ENCODE measurements around the gene PKM. TPM values are rescaled to one million over a fixed set of nuclear protein-coding genes. Genes with fewer than 3 reads are reported as not detected.

PKM gene
- total RNA-seq, 1 experiment from 2014 or later = 828 TPM

DNA sequence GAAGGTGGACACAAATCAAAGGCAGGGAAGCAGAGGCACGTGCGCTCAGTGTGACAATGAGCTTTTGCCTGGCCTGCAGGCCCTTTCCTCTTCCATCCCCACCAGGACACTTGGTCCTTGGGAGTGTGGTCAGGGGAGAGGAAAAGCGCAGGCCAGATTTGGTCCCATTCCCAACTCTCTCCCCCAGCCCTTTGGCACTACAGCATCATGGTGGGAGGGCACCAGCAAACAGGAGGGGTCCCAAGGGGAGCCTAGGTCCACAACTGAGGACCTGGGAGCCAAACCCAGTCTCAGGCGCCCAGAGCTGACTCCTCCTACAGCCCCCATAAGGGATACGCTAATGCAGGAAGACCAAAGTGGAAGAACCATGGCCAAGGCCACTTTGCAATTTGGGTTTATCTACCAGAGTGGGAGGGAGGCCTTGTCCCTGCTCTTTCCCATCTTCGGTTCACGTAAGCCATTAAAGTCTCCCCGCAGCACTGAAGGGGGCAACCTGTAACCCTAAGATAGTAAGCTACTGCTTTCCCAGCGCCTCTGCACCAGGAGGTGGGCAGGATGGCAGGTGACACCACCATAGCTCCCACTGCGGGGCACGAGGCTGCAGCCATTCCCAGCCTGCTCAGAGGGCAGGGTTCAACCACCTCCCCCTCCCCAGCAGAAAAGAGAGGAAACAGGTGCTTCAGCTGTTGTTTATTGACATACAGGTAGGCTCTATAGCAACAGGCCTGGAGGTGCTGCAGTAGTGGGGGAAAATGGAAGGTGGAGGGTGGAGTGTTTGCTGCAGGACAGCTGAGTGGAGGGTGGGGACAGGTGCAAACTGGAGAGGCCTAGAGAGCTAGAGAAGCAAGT is 32.4 kb downstream of the PKM start:
- TF ChIP-seq, protein P1, sequence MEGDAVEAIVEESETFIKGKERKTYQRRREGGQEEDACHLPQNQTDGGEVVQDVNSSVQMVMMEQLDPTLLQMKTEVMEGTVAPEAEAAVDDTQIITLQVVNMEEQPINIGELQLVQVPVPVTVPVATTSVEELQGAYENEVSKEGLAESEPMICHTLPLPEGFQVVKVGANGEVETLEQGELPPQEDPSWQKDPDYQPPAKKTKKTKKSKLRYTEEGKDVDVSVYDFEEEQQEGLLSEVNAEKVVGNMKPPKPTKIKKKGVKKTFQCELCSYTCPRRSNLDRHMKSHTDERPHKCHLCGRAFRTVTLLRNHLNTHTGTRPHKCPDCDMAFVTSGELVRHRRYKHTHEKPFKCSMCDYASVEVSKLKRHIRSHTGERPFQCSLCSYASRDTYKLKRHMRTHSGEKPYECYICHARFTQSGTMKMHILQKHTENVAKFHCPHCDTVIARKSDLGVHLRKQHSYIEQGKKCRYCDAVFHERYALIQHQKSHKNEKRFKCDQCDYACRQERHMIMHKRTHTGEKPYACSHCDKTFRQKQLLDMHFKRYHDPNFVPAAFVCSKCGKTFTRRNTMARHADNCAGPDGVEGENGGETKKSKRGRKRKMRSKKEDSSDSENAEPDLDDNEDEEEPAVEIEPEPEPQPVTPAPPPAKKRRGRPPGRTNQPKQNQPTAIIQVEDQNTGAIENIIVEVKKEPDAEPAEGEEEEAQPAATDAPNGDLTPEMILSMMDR (IDR thresholded peaks at IDR 0.05; ENCODE audit: unreplicated experiment) = no peak
- peak overlapping the region; percentile 74 for H3K27ac Mint-ChIP-seq (ENCODE audit: low read depth, unreplicated experiment)
- DNase-seq (ENCODE audit: unreplicated experiment) = no peak
- H3K36me3 Mint-ChIP-seq (ENCODE audit: insufficient read depth, unreplicated experiment) = peaks cover 67% of the 10 kb centered on the region
- CTCF ChIA-PET = interaction anchor here (0.7 to 3.8 kb wide), 11 partner anchors 13 to 277 kb away, joined by 3 to 12 read pairs (median 4); no protein-coding TSS in a partner anchor
- peaks cover 28% of the 10 kb centered on the region for H3K4me1 Mint-ChIP-seq (ENCODE audit: insufficient read depth, unreplicated experiment)
- intact Hi-C loops (cut with micrococcal nuclease) = loop anchor here (1.0 to 2.0 kb wide), 3 partner anchors 24 to 88 kb away; partner anchors contain the start of gene PARP6
- POLR2A ChIA-PET = interaction anchor here (0.7 to 11.2 kb wide), 15 partner anchors 9 to 1437 kb away, joined by 3 to 424 read pairs (median 5); partner anchors contain the start of genes HEXA, MYO9A, PKM and SENP8
- no TSS peak for BruUV-seq (replicated peaks)
- H3K9me3 Mint-ChIP-seq (ENCODE audit: unreplicated experiment) = no peaks in the 10 kb centered on the region
- H3K27me3 Mint-ChIP-seq (ENCODE audit: insufficient read depth, unreplicated experiment) = no peaks in the 10 kb centered on the region
- H3K4me3 Mint-ChIP-seq (ENCODE audit: unreplicated experiment) = peak overlapping the region; percentile 68

- TF ChIP-seq, protein P1 (IDR thresholded peaks at IDR 0.05; ENCODE audit: unreplicated experiment) = no peak
- peak; percentile 69 for DNase-seq (ENCODE audit: unreplicated experiment)
- peaks cover 20% of the 10 kb centered on the region for H3K4me1 Mint-ChIP-seq (ENCODE audit: insufficient read depth, unreplicated experiment)
- no peaks in the 10 kb centered on the region for H3K27me3 Mint-ChIP-seq (ENCODE audit: insufficient read depth, unreplicated experiment)
- peak within 1 kb of the TSS; percentile 74 for H3K27ac Mint-ChIP-seq (ENCODE audit: low read depth, unreplicated experiment)
- intact Hi-C loops (cut with micrococcal nuclease) = loop anchor here (2.0 kb wide), 2 partner anchors 25 to 75 kb away; partner anchors contain the start of gene PARP6
- ChIA-PET POLR2A (interaction anchor here (0.6 to 11.2 kb wide), 10 partner anchors 13 to 1436 kb away, joined by 3 to 424 read pairs (median 6); partner anchors contain the start of genes MYO9A, PKM and SENP8), CTCF (interaction anchor here (0.8 to 3.8 kb wide), 9 partner anchors 18 to 278 kb away, joined by 3 to 12 read pairs (median 4); no protein-coding TSS in a partner anchor)
- H3K9me3 Mint-ChIP-seq (ENCODE audit: unreplicated experiment) = no peaks in the 10 kb centered on the region
- peaks cover 58% of the 10 kb centered on the region for H3K36me3 Mint-ChIP-seq (ENCODE audit: insufficient read depth, unreplicated experiment)
- peak within 1 kb of the TSS; percentile 68 for H3K4me3 Mint-ChIP-seq (ENCODE audit: unreplicated experiment)
- BruUV-seq (replicated peaks) = no TSS peak
These were observed 33.3 kb downstream of the PKM start, which contains the start of gene GRAMD2A for GRCh38 chr15:72197460-72198355. Gene GRAMD2A (minus strand): TSS chr15:72197787.

DNA sequence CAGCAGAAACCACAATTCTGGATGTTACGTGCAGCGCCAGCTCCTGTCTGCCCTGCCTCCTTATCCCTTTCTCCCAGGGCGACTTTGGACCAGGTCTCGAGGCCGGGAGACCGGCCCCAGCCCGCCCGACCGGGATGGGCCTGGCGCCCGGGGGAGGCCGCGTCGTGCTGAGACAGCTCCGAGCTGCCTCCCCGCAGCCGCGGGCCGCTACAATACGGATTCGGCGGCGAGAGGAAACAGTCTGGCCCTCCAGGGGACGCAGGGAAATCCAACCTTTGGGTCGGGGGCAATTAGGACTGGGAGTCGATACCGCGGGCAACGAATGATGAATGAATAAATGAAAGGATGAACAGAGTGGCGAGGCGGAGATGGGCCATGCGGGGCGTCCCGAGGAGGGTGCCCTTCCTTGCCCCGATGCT is 33.9 kb downstream of the PKM start:
- POLR2A ChIA-PET = interaction anchor here (0.6 to 11.2 kb wide), 7 partner anchors 12 to 240 kb away, joined by 3 to 424 read pairs (median 11); partner anchors contain the start of gene PKM
- no peaks in the 10 kb centered on the region for H3K9me3 Mint-ChIP-seq (ENCODE audit: unreplicated experiment)
- peaks cover 51% of the 10 kb centered on the region for H3K36me3 Mint-ChIP-seq (ENCODE audit: insufficient read depth, unreplicated experiment)
- H3K4me3 Mint-ChIP-seq (ENCODE audit: unreplicated experiment) = peak overlapping the region; percentile 68
- BruUV-seq (replicated peaks) = no TSS peak
- no peaks in the 10 kb centered on the region for H3K27me3 Mint-ChIP-seq (ENCODE audit: insufficient read depth, unreplicated experiment)
- H3K27ac Mint-ChIP-seq (ENCODE audit: low read depth, unreplicated experiment) = no peak overlapping the region
- DNase-seq (ENCODE audit: unreplicated experiment) = no peak
- CTCF ChIA-PET = interaction anchor here (1.1 kb wide), 1 partner anchor 35 kb away, joined by 4 read pairs; no protein-coding TSS in a partner anchor
- TF ChIP-seq, protein P1 (IDR thresholded peaks at IDR 0.05; ENCODE audit: unreplicated experiment) = no peak
- peaks cover 16% of the 10 kb centered on the region for H3K4me1 Mint-ChIP-seq (ENCODE audit: insufficient read depth, unreplicated experiment)
- intact Hi-C loops (cut with micrococcal nuclease) = no loop called here

All from MCF 10A (cell line).